ENCODE measurements around the gene ZNF565.

DNA sequence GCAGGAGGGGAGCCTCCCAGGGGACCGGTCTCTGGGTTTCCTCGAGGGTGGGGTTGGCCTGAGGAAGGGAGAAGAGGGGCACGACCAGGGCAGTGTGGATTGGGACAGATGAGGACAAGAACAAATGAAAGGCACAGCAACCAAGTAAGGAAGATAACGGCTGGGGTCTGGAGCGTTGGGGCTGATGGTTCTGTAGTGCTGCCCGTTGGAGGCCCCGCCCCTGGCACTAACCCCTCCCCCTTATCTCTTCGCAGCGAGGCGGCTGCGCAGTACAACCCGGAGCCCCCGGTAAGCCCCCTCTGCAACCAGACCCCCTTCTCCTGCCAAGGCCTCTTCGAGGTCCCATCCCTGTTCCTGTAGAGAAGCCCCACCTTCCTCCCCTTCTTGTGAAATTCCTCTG lies 72.4 kb downstream of the ZNF565 start:
- no peak for TF ChIP-seq POLR2A (IDR thresholded peaks at IDR 0.05)
- TF ChIP-seq, protein P1, sequence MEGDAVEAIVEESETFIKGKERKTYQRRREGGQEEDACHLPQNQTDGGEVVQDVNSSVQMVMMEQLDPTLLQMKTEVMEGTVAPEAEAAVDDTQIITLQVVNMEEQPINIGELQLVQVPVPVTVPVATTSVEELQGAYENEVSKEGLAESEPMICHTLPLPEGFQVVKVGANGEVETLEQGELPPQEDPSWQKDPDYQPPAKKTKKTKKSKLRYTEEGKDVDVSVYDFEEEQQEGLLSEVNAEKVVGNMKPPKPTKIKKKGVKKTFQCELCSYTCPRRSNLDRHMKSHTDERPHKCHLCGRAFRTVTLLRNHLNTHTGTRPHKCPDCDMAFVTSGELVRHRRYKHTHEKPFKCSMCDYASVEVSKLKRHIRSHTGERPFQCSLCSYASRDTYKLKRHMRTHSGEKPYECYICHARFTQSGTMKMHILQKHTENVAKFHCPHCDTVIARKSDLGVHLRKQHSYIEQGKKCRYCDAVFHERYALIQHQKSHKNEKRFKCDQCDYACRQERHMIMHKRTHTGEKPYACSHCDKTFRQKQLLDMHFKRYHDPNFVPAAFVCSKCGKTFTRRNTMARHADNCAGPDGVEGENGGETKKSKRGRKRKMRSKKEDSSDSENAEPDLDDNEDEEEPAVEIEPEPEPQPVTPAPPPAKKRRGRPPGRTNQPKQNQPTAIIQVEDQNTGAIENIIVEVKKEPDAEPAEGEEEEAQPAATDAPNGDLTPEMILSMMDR (IDR thresholded peaks at IDR 0.05): no peak
- TF ChIP-seq EP300 (IDR thresholded peaks at IDR 0.05): no peak

All from suprapubic skin (tissue), 3 donors.